Measurements from ENCODE around the gene C22orf31. TPM values are rescaled to one million over a fixed set of nuclear protein-coding genes. Genes with fewer than 3 reads are reported as not detected.

Gene C22orf31
- total RNA-seq, 1 experiment from 2014 or later: not detected

- H3K4me1 ChIP-seq (ENCODE audit: control insufficient read depth, insufficient read depth, low read length): no peaks in the 10 kb centered on the region
- TF ChIP-seq REST (IDR thresholded peaks at IDR 0.05; ENCODE audit: insufficient read depth in 1 of 2, low read depth in 2 of 2, low read length in 1 of 2): no peak
- no peak for TF ChIP-seq CTCF (IDR thresholded peaks at IDR 0.05)
- no peak for TF ChIP-seq SIN3A (IDR thresholded peaks at IDR 0.05; ENCODE audit: borderline replicate concordance, insufficient read depth, low read depth, low read length)
- no peak for TF ChIP-seq TCF7L2 (IDR thresholded peaks at IDR 0.05; ENCODE audit: low read depth, low read length)
- TF ChIP-seq POLR2AphosphoS5 (IDR thresholded peaks at IDR 0.05; ENCODE audit: low read depth, low read length): no peak
- H3K27me3 ChIP-seq (ENCODE audit: control insufficient read depth, insufficient read depth, low read length): no peaks in the 10 kb centered on the region
- no peak for DNase-seq (ENCODE audit: low read depth, low spot score)
- intact Hi-C loops (cut with micrococcal nuclease; ENCODE audit: unreplicated experiment): no loop called here
- no peak overlapping the region for H3K27ac ChIP-seq (ENCODE audit: low read length)
- in situ Hi-C loops (cut with HindIII; ENCODE audit: low pct_unique_long_range_greater_than_20kb, low sequenced_read_pairs): no loop called here
- ChIA-PET POLR2A (no interaction called here), CTCF (no interaction called here)
- BruUV-seq (replicated peaks): no TSS peak
- no peak overlapping the region for H3K4me3 ChIP-seq (ENCODE audit: low read depth in 2 of 2, low read length in 2 of 2)
- H3K36me3 ChIP-seq (ENCODE audit: control insufficient read depth, insufficient read depth, low read length): no peaks in the 10 kb centered on the region
- ATAC-seq: no peak
- no peaks in the 10 kb centered on the region for H3K9me3 ChIP-seq (ENCODE audit: control insufficient read depth, insufficient read depth, low read depth, low read length)
Observed at GRCh38 chr22:29087012-29087411, 25.4 kb upstream of the C22orf31 start.

- ATAC-seq: no peak
Observed at GRCh38 chr22:29083933-29084591, 22.4 kb upstream of the C22orf31 start.

More at GRCh38 chr22:29083933-29084591, 22.4 kb upstream of the C22orf31 start:
- BruUV-seq (replicated peaks): no TSS peak
- Histone ChIP-seq H3K36me3 (ENCODE audit: control insufficient read depth, insufficient read depth, low read length) (no peaks in the 10 kb centered on the region), H3K27ac (ENCODE audit: low read length) (no peak overlapping the region), H3K27me3 (ENCODE audit: control insufficient read depth, insufficient read depth, low read length) (no peaks in the 10 kb centered on the region), H3K9me3 (ENCODE audit: control insufficient read depth, insufficient read depth, low read depth, low read length) (no peaks in the 10 kb centered on the region), H3K4me1 (ENCODE audit: control insufficient read depth, insufficient read depth, low read length) (no peaks in the 10 kb centered on the region), H3K4me3 (ENCODE audit: low read depth in 2 of 2, low read length in 2 of 2) (no peak overlapping the region)
- CTCF ChIA-PET: no interaction called here
- TF ChIP-seq TCF7L2 (IDR thresholded peaks at IDR 0.05; ENCODE audit: low read depth, low read length): no peak
- TF ChIP-seq REST (IDR thresholded peaks at IDR 0.05; ENCODE audit: insufficient read depth in 1 of 2, low read depth in 2 of 2, low read length in 1 of 2): no peak
- TF ChIP-seq CTCF (IDR thresholded peaks at IDR 0.05): no peak
- POLR2A ChIA-PET: no interaction called here
- intact Hi-C loops (cut with micrococcal nuclease; ENCODE audit: unreplicated experiment): no loop called here
- in situ Hi-C loops (cut with HindIII; ENCODE audit: low pct_unique_long_range_greater_than_20kb, low sequenced_read_pairs): no loop called here
- no peak for DNase-seq (ENCODE audit: low read depth, low spot score)

Measured in Panc1 (cell line).